Stomach (tissue), 9 donors: ENCODE measurements around the gene ATP11A. TPM values are rescaled to one million over a fixed set of nuclear protein-coding genes. Genes with fewer than 3 reads are reported as not detected.

Experiments
- DNase-seq, 2 donors: peaks; one replicate each; pipeline versions ENCODE4 v3.0.0 to v3.0.0-alpha.2; 2013 to 2019
- H3K27ac ChIP-seq, 5 donors: fragments of 200-600 bp in 4 of 5; sonication (generic) in 4 of 5; one replicate each; pipeline ENCODE4 v1.5.1; 2013 to 2019; ENCODE audit warnings: mild to moderate bottlenecking in 1 of 5, moderate library complexity in 1 of 5
- H3K27me3 ChIP-seq, 3 donors: fragments of 200-600 bp; sonication (generic); one replicate each; pipeline ENCODE4 v1.5.1; 2017 to 2019; ENCODE audit warnings: mixed run types in 1 of 3
- H3K36me3 ChIP-seq, 4 donors: fragments of 200-600 bp; sonication (generic); 1 replicate in 3 of 4; 2 replicates in 1 of 4; pipeline ENCODE4 v1.5.1; 2016 to 2019
- H3K4me1 ChIP-seq, 4 donors: fragments of 200-600 bp; sonication (generic); one replicate each; pipeline ENCODE4 v1.5.1; 2016 to 2019
- H3K4me3 ChIP-seq, 4 donors: fragments of 200-600 bp; sonication (generic) in 3 of 4; one replicate each; pipeline ENCODE4 v1.5.1; 2016 to 2019; ENCODE audit warnings: mild to moderate bottlenecking in 1 of 4
- H3K9me3 ChIP-seq, 4 donors: fragments of 200-600 bp; sonication (generic); one replicate each; pipeline ENCODE4 v1.5.1; 2016 to 2019
- CTCF ChIP-seq, 7 experiments: fragments of 450-650 bp in 4 of 7; fragments of 200-600 bp in 3 of 7; sonication (generic) in 3 of 7; IDR thresholded peaks; one replicate each; pipeline ENCODE4 v1.5.1; 2016 to 2019; ENCODE audit warnings: antibody characterized with exemption in 7 of 7, control low read depth in 2 of 7, mild to moderate bottlenecking in 1 of 7
- EP300 ChIP-seq: sonication (generic); formaldehyde crosslinking; IDR thresholded peaks from one replicate; pipeline ENCODE4 v1.6.1; 2017; ENCODE audit warnings: antibody characterized with exemption
- POLR2A ChIP-seq, 4 donors: fragments of 450-650 bp; IDR thresholded peaks; one replicate each; pipeline ENCODE4 v1.6.1; 2016; ENCODE audit warnings: antibody characterized with exemption in 4 of 4, control low read depth in 2 of 4, mild to moderate bottlenecking in 1 of 4, moderate library complexity in 1 of 4
- POLR2AphosphoS5 ChIP-seq, 3 donors: sonication (generic); formaldehyde crosslinking; IDR thresholded peaks; one replicate each; pipeline ENCODE4 v1.6.1; 2016; ENCODE audit warnings: antibody characterized with exemption in 3 of 3
- WGBS, 5 donors: extraction: QIAGEN DNeasy Blood & Tissue Kit in 3 of 5; methylation state at CpG; one replicate each; pipeline versions ENCODE4 v1.1.5 to v1.1.7; 2013 to 2018; 5-methylcytosine and 5-hydroxymethylcytosine counted together
- intact Hi-C: fragments of 100-400 bp; cut with DNase I; formaldehyde crosslinking; loops from one replicate; pipeline ENCODE4 v1.15.1; 2023; ENCODE audit warnings: low total_unique reads
- polyA plus RNA-seq, 3 donors: library from polyadenylated mRNA; stranded (reverse); fragments of 200-250 nt; gene quantifications; one replicate each; pipeline ENCODE4 v1.2.3, GENCODE V29; 2013
- total RNA-seq, 5 donors: library from RNA; depleted of rRNA; stranded (reverse); fragments of >200 nt; gene quantifications; one replicate each; pipeline versions ENCODE4 v1.1.0 to v1.2.3, GENCODE V29; 2014 to 2016
- donor health status: healthy with polysubstance abuse.
- donor health status: Bipolar disorder and iron deficiency.
- donor health status: healthy.

Gene ATP11A
- total and polyA plus RNA-seq, 8 donors, result 1.1 to 70.9 (median 12.3) TPM

GRCh38 chr13:112746044-112746443 lies 56.2 kb downstream of the ATP11A start:
- Histone ChIP-seq H3K27me3 (no peaks in the 10 kb centered on the region), H3K4me1 (peaks cover 0 to 17% (median 7%) of the 10 kb centered on the region in 4 donors), H3K4me3 (no peak overlapping the region), H3K9me3 (no peaks in the 10 kb centered on the region), H3K27ac (no peak overlapping the region), H3K36me3 (no peaks in the 10 kb centered on the region)
- DNase-seq, result no peak
- TF ChIP-seq EP300 (no peak), POLR2A (IDR thresholded peaks at IDR 0.05) (no peak), POLR2AphosphoS5 (IDR thresholded peaks at IDR 0.05) (no peak), CTCF (IDR thresholded peaks at IDR 0.05) (no peak)
- 92 to 95% (median 94%) methylated on average over 29 of the region's 29 CpGs for WGBS, 5 donors
- intact Hi-C loops, result no loop called here

DNA sequence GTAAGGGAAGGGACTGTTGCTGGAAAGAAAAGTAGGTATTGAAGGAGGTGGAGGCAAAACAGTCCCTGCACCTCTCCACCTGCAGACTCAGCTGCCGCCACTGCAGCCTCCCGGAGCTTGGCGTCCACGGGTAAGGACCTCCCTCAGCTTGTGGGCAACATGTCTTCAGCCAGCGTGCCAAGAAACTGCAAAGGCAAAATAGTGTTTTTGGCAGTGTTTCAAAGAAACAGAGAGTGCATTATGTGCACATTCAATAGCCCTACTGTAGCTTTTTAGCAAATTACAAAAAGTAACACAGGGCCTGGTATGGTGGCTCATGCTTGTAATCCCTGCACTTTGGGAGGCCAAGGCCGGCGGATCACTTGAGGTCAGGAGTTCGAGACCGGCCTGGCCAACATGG lies 57.4 kb downstream of the ATP11A start:
- intact Hi-C loops, result no loop called here
- WGBS, 5 donors, result 55 to 71% (median 59%) methylated on average over 9 of the region's 9 CpGs
- no peak for DNase-seq
- Histone ChIP-seq H3K27ac (no peak overlapping the region), H3K9me3 (no peaks in the 10 kb centered on the region), H3K27me3 (no peaks in the 10 kb centered on the region), H3K4me1 (peaks cover 0 to 17% (median 7%) of the 10 kb centered on the region in 4 donors), H3K36me3 (no peaks in the 10 kb centered on the region), H3K4me3 (no peak overlapping the region)
- TF ChIP-seq POLR2A (IDR thresholded peaks at IDR 0.05) (no peak), EP300 (no peak), CTCF (IDR thresholded peaks at IDR 0.05) (no peak), POLR2AphosphoS5 (IDR thresholded peaks at IDR 0.05) (no peak)

DNA sequence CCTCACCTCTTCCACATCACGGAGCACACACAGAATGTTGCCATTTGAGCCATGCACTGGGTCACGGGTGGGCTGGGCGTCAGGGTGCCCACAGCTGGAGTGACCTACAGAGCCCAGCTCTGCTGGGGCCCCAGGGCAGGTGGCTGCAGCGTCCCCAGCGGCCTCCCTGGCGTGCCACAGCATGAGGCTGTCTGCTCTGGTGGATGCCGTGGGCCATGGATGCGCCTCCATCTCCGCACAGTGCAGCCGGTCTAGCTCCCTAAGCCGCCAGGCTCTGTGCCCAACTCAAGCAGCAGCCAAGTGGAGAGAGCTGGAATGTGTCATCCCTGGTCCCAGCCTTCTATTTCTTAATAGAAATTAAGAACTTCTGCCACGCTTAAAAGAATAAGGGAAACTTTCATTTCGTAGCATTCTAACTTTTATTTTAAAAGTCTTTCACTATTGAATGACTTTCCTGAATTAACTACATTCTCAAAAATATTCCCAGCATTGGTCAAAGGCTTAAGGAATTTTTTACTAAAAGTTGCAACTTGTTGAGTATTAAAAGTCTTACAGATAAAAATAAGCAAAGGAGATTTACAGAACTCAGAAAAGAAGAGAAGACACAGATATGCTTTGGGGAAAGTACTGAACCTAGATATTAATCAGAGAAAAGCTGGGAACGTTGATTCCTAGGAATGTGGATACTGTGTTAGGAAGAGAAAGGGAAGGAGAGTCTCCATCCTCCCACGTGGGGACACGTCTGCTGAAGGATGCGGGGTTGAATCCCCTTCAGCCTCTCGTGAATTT lies 59.3 kb downstream of the ATP11A start:
- no peak overlapping the region for H3K4me3 ChIP-seq
- no peaks in the 10 kb centered on the region for H3K9me3 ChIP-seq
- H3K36me3 ChIP-seq, result no peaks in the 10 kb centered on the region
- peaks cover 0 to 25% (median 7%) of the 10 kb centered on the region in 4 donors for H3K4me1 ChIP-seq
- peak overlapping the region in 1 of 5 donors; percentile 34 for H3K27ac ChIP-seq
- H3K27me3 ChIP-seq, result no peaks in the 10 kb centered on the region
- WGBS, 5 donors, result 72 to 88% (median 77%) methylated on average over 13 to 18 of the region's 18 CpGs
- no peak for TF ChIP-seq EP300
- TF ChIP-seq POLR2A (IDR thresholded peaks at IDR 0.05), result no peak
- no peak for TF ChIP-seq POLR2AphosphoS5 (IDR thresholded peaks at IDR 0.05)
- no peak for TF ChIP-seq CTCF (IDR thresholded peaks at IDR 0.05)
- DNase-seq, result peak in 1 of 2 donors; percentile 52
- intact Hi-C loops, result no loop called here

DNA sequence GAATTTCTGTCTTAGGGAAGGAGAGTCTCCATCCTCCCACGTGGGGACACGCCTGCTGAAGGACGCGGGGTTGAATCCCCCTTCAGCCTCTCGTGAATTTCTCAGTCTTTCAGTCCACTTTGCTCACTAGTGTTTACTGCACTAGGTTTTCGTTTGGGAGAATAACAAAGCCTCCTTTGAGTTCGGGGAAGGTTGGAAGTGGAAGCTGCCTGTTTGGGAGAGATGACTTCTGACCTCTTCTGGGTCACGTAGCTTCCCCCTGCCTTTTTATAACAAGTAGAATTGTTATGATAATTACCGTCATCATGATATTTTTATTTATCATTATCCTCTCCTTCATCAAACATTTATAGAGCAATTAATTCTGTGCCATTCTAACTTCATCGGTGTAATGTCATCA lies 60.7 kb downstream of the ATP11A start:
- no peak for TF ChIP-seq POLR2A (IDR thresholded peaks at IDR 0.05)
- no peak for TF ChIP-seq POLR2AphosphoS5 (IDR thresholded peaks at IDR 0.05)
- no peak for TF ChIP-seq EP300
- no peak for TF ChIP-seq CTCF (IDR thresholded peaks at IDR 0.05)
- intact Hi-C loops, result no loop called here
- no peak for DNase-seq
- Histone ChIP-seq H3K36me3 (no peaks in the 10 kb centered on the region), H3K27me3 (no peaks in the 10 kb centered on the region), H3K9me3 (no peaks in the 10 kb centered on the region), H3K4me3 (no peak overlapping the region), H3K27ac (no peak overlapping the region), H3K4me1 (peaks cover 0 to 21% (median 2%) of the 10 kb centered on the region in 4 donors)
- 87 to 95% (median 92%) methylated on average over 10 of the region's 10 CpGs for WGBS, 5 donors
